ENCODE results near the gene OR6S1. TPM values are rescaled to one million over a fixed set of nuclear protein-coding genes. Genes with fewer than 3 reads are reported as not detected.
A peak's percentile ranks its signal among the peaks of the same experiment; 100 is the strongest.

OR6S1 gene
- total and polyA plus RNA-seq, 2 of the 8 experiments (the other 6 are each of a cell fraction or from before 2014, with no cell fraction given): not detected

- no peak for DNase-seq (ENCODE audit: low read depth in 1 of 2, low spot score in 2 of 2)
- no peak for FAIRE-seq
- Histone ChIP-seq H4K20me1 (replicated peaks in 1 of 2; ENCODE audit: control insufficient read depth in 1 of 2, insufficient read depth in 2 of 2, low read length in 2 of 2) (no peaks in the 10 kb centered on the region), H3K23me2 (ENCODE audit: low read depth, low read length) (peaks cover 23% of the 10 kb centered on the region), H2BK12ac (ENCODE audit: low read depth, low read length) (no peak overlapping the region), H3K79me2 (ENCODE audit: control insufficient read depth in 1 of 2, insufficient read depth in 2 of 2, low read length in 2 of 2) (no peaks in the 10 kb centered on the region), H3K36me3 (ENCODE audit: control insufficient read depth in 2 of 4, insufficient read depth in 4 of 4, low read length in 3 of 4) (no peaks in the 10 kb centered on the region), H3K27me3 (replicated peaks in 1 of 4; ENCODE audit: control insufficient read depth in 3 of 4, extremely low read depth in 1 of 4, insufficient read depth in 3 of 4, low read length in 3 of 4) (peaks cover 0 to 12% (median 4%) of the 10 kb centered on the region in 4 experiments; a peak in 3 of 7 replicates), H3K14ac (ENCODE audit: insufficient read length) (no peak overlapping the region), H4K91ac (replicated peaks; ENCODE audit: insufficient read length, low read length) (no peak overlapping the region), H3K9ac (replicated peaks in 1 of 4; ENCODE audit: extremely low read depth in 1 of 4, low read depth in 3 of 4, low read length in 3 of 4) (peak overlapping the region in 2 of 4 experiments; percentile 49 to 66; a peak in 3 of 7 replicates), H3K9me3 (ENCODE audit: insufficient read depth in 2 of 2, low read depth in 1 of 2, low read length in 1 of 2) (no peaks in the 10 kb centered on the region), H3K4me1 (replicated peaks in 1 of 4; ENCODE audit: control insufficient read depth in 3 of 4, insufficient read depth in 4 of 4, low read length in 3 of 4) (peaks cover 0 to 6% (median 0%) of the 10 kb centered on the region in 4 experiments; a peak in 2 of 7 replicates), H4K8ac (ENCODE audit: extremely low read depth, insufficient read depth, low read length) (no peak overlapping the region), H3K56ac (replicated peaks; ENCODE audit: insufficient read length, low read depth, low read length) (no peak overlapping the region), H3K27ac (ENCODE audit: low read depth, low read length) (no peak overlapping the region), H3K4me3 (ENCODE audit: extremely low read depth in 1 of 4, insufficient read depth in 2 of 4, low read depth in 3 of 4, low read length in 4 of 4) (peak overlapping the region; percentile 76 to 96 (median 88)), H3K23ac (ENCODE audit: insufficient read length) (no peak overlapping the region), H3K4me2 (ENCODE audit: insufficient read depth in 1 of 2, low read depth in 2 of 2, low read length in 2 of 2) (peak overlapping the region; percentile 86 to 91), H3K18ac (ENCODE audit: extremely low read depth, low read length) (no peak overlapping the region), H2BK20ac (ENCODE audit: low read length) (no peak overlapping the region), H2AK5ac (ENCODE audit: low read depth, low read length) (no peak overlapping the region), H3K4ac (replicated peaks; ENCODE audit: insufficient read length, low read depth, low read length) (no peak overlapping the region), H2BK120ac (replicated peaks; ENCODE audit: low read depth, low read length) (no peak overlapping the region), H2AFZ (ENCODE audit: low read length) (no peak overlapping the region; the same call in 1 of the 2 replicates), H3K79me1 (ENCODE audit: low read depth, low read length) (no peaks in the 10 kb centered on the region), H2BK5ac (ENCODE audit: low read depth, low read length) (no peak overlapping the region), H4K5ac (ENCODE audit: insufficient read length, low read depth, low read length) (no peak overlapping the region), H2BK15ac (ENCODE audit: low read length) (no peak overlapping the region)
- ChIA-PET POLR2A (ENCODE audit: partially characterized antibody) (interaction anchor here (0.9 kb wide), 1 partner anchor 13 kb away, joined by 4 read pairs; no protein-coding TSS in a partner anchor), CTCF (ENCODE audit: partially characterized antibody) (interaction anchor here (0.7 to 3.1 kb wide), 10 partner anchors 10 to 59 kb away, joined by 3 to 16 read pairs (median 6); partner anchors contain the start of gene RNASE4)
- TF ChIP-seq MAX (IDR thresholded peaks at IDR 0.05) (no peak), KDM4A (IDR thresholded peaks at IDR 0.05; ENCODE audit: low read depth, low read length, severe bottlenecking) (peak; percentile 20), CBX8 (IDR thresholded peaks at IDR 0.05; ENCODE audit: borderline replicate concordance, low read depth, low read length) (no peak), SAP30 (IDR thresholded peaks at IDR 0.05; ENCODE audit: insufficient read depth, insufficient replicate concordance, low read length) (no peak), EP300 (IDR thresholded peaks at IDR 0.05; ENCODE audit: borderline replicate concordance in 1 of 2, low read depth in 2 of 2, low read length in 2 of 2) (no peak), ASH2L (IDR thresholded peaks at IDR 0.05; ENCODE audit: low read length) (peak; percentile 55), RBBP5 (IDR thresholded peaks at IDR 0.05; ENCODE audit: borderline replicate concordance, low read depth, low read length) (peak; percentile 64; the same call in 1 of the 2 replicates), TAF1 (IDR thresholded peaks at IDR 0.05; ENCODE audit: low read depth, low read length) (0 out of 2 replicates have a peak, but pooled peaks have one; percentile 4), CHD2 (IDR thresholded peaks at IDR 0.05; ENCODE audit: low read length) (no peak), BACH1 (IDR thresholded peaks at IDR 0.05; ENCODE audit: low read length) (0 out of 2 replicates have a peak, but pooled peaks have one; percentile 31)
- WGBS, 2 experiments (ENCODE audit: extremely low coverage in 1 of 2, insufficient coverage in 1 of 2, insufficient read length in 1 of 2, insufficient replicate concordance in 2 of 2, low coverage in 1 of 2, low lambda C conversion rate in 2 of 2, missing lambda C conversion rate in 1 of 2): 2% methylated on average over 19 of the region's 19 CpGs; no CpG with 5 or more reads in 1 of the 2 experiments
Observed at GRCh38 chr14:20632448-20632830, 9.1 kb downstream of the OR6S1 start.
